ENCODE measurements around the gene BTBD17.

Gene BTBD17

GRCh38 chr17:74349120-74349519, 12.5 kb downstream of the BTBD17 start:
- TF ChIP-seq CTCF (IDR thresholded peaks at IDR 0.05; ENCODE audit: low read depth, low read length), result no peak
- no peak for TF ChIP-seq POLR2A (IDR thresholded peaks at IDR 0.05; ENCODE audit: extremely low read depth, insufficient read length)
- no peak for TF ChIP-seq MYC (IDR thresholded peaks at IDR 0.05; ENCODE audit: low read depth, low read length)
- TF ChIP-seq MAX (IDR thresholded peaks at IDR 0.05; ENCODE audit: low read depth, low read length), result no peak
- no peak overlapping the region for H3K4me3 ChIP-seq (ENCODE audit: low read depth, low read length)
- no peak for DNase-seq (ENCODE audit: low read depth)

- TF ChIP-seq MAX (IDR thresholded peaks at IDR 0.05; ENCODE audit: low read depth, low read length) (no peak), CTCF (IDR thresholded peaks at IDR 0.05; ENCODE audit: low read depth, low read length) (no peak), MYC (IDR thresholded peaks at IDR 0.05; ENCODE audit: low read depth, low read length) (no peak), POLR2A (IDR thresholded peaks at IDR 0.05; ENCODE audit: extremely low read depth, insufficient read length) (no peak)
- no peak for DNase-seq (ENCODE audit: low read depth)
- no peak overlapping the region for H3K4me3 ChIP-seq (ENCODE audit: low read depth, low read length)
These were observed 14.0 kb downstream of the BTBD17 start for GRCh38 chr17:74347646-74348045.

GRCh38 chr17:74345433-74346241, 16.0 kb downstream of the BTBD17 start:
- TF ChIP-seq CTCF (IDR thresholded peaks at IDR 0.05; ENCODE audit: low read depth, low read length) (no peak), POLR2A (IDR thresholded peaks at IDR 0.05; ENCODE audit: extremely low read depth, insufficient read length) (no peak), MYC (IDR thresholded peaks at IDR 0.05; ENCODE audit: low read depth, low read length) (no peak), MAX (IDR thresholded peaks at IDR 0.05; ENCODE audit: low read depth, low read length) (no peak)
- no peak for DNase-seq (ENCODE audit: low read depth)

GRCh38 chr17:74344658-74345057, 17.0 kb downstream of the BTBD17 start:
- no peak overlapping the region for H3K4me3 ChIP-seq (ENCODE audit: low read depth, low read length)
- no peak for DNase-seq (ENCODE audit: low read depth)
- no peak for TF ChIP-seq POLR2A (IDR thresholded peaks at IDR 0.05; ENCODE audit: extremely low read depth, insufficient read length)

More at GRCh38 chr17:74345433-74346241, 16.0 kb downstream of the BTBD17 start:
- H3K4me3 ChIP-seq (ENCODE audit: low read depth, low read length), result no peak overlapping the region

- no peak for DNase-seq (ENCODE audit: low read depth)
- no peak overlapping the region for H3K4me3 ChIP-seq (ENCODE audit: low read depth, low read length)
- no peak for TF ChIP-seq MYC (IDR thresholded peaks at IDR 0.05; ENCODE audit: low read depth, low read length)
- TF ChIP-seq POLR2A (IDR thresholded peaks at IDR 0.05; ENCODE audit: extremely low read depth, insufficient read length), result no peak
- TF ChIP-seq MAX (IDR thresholded peaks at IDR 0.05; ENCODE audit: low read depth, low read length), result no peak
- no peak for TF ChIP-seq CTCF (IDR thresholded peaks at IDR 0.05; ENCODE audit: low read depth, low read length)
These were observed 18.0 kb downstream of the BTBD17 start for GRCh38 chr17:74343526-74344284.

- TF ChIP-seq POLR2A (IDR thresholded peaks at IDR 0.05; ENCODE audit: extremely low read depth, insufficient read length) (no peak), MAX (IDR thresholded peaks at IDR 0.05; ENCODE audit: low read depth, low read length) (no peak), MYC (IDR thresholded peaks at IDR 0.05; ENCODE audit: low read depth, low read length) (no peak), CTCF (IDR thresholded peaks at IDR 0.05; ENCODE audit: low read depth, low read length) (no peak)
- H3K4me3 ChIP-seq (ENCODE audit: low read depth, low read length), result no peak overlapping the region
- no peak for DNase-seq (ENCODE audit: low read depth)
These were observed 18.5 kb downstream of the BTBD17 start for GRCh38 chr17:74343121-74343520.

Data from NB4 (cell line).